Common myeloid progenitor, CD34-positive (primary cell): ENCODE results near the gene ZNF346.

Experiments
- CTCF ChIA-PET: fragments of 350-600 bp; sonication (Branson Sonifier 250); formaldehyde crosslinking; loops from one replicate; lab custom pipeline; 2021; ENCODE audit warnings: antibody characterized with exemption; lab: Charles Lee
- POLR2A ChIA-PET: fragments of 350-600 bp; sonication (Branson Sonifier 250); formaldehyde crosslinking; loops from one replicate; lab custom pipeline; 2021; ENCODE audit warnings: antibody characterized with exemption; lab: Charles Lee
- DNase-seq, 3 donors: peaks; one replicate each; pipeline versions ENCODE4 v3.0.0 to v3.0.0-alpha.2; 2013
- H3K27ac ChIP-seq, 2 experiments: 1 replicate in 1 of 2; 2 replicates in 1 of 2; pipeline ENCODE4 v1.7.0; 2013; ENCODE audit warnings: inconsistent platforms in 2 of 2, low read length in 2 of 2, mild to moderate bottlenecking in 2 of 2, low read depth in 1 of 2, moderate library complexity in 1 of 2; ENCODE audit not compliant: severe bottlenecking in 2 of 2, insufficient read depth in 1 of 2, poor library complexity in 1 of 2
- H3K27me3 ChIP-seq, 5 experiments: replicated peaks in 2 of 5; 1 replicate in 3 of 5; 2 replicates in 2 of 5; pipeline versions ENCODE4 v1.6.1 to v1.7.0; 2013; ENCODE audit warnings: low read length in 4 of 5, mild to moderate bottlenecking in 2 of 5, moderate library complexity in 2 of 5, inconsistent platforms in 1 of 5; ENCODE audit not compliant: insufficient read depth in 5 of 5, control insufficient read depth in 4 of 5
- H3K36me3 ChIP-seq, 4 experiments: 1 replicate in 2 of 4; 2 replicates in 2 of 4; pipeline versions ENCODE4 v1.6.1 to v1.7.0; 2013; ENCODE audit warnings: low read length in 3 of 4, control low read depth in 1 of 4, mild to moderate bottlenecking in 1 of 4; ENCODE audit not compliant: control insufficient read depth in 4 of 4, insufficient read depth in 4 of 4
- H3K4me1 ChIP-seq, 4 experiments: 1 replicate in 3 of 4; 2 replicates in 1 of 4; pipeline versions ENCODE4 v1.6.1 to v1.7.1; 2013; ENCODE audit warnings: low read length in 3 of 4, mild to moderate bottlenecking in 3 of 4, control low read depth in 1 of 4, inconsistent platforms in 1 of 4, moderate library complexity in 1 of 4; ENCODE audit not compliant: control insufficient read depth in 4 of 4, insufficient read depth in 4 of 4; ENCODE audit errors: control extremely low read depth in 1 of 4
- H3K4me3 ChIP-seq, 7 experiments: 1 replicate in 4 of 7; 2 replicates in 3 of 7; pipeline versions ENCODE4 v1.5.1 to v1.7.0; 2013; ENCODE audit warnings: mild to moderate bottlenecking in 7 of 7, low read length in 6 of 7, moderate library complexity in 6 of 7, inconsistent platforms in 2 of 7, low read depth in 2 of 7, control low read depth in 1 of 7; ENCODE audit not compliant: insufficient read depth in 4 of 7, control insufficient read depth in 1 of 7; ENCODE audit errors: extremely low read depth in 1 of 7
- H3K9me3 ChIP-seq, 5 experiments: 1 replicate in 4 of 5; 2 replicates in 1 of 5; pipeline versions ENCODE4 v1.6.1 to v1.7.1; 2013; ENCODE audit warnings: low read length in 4 of 5, mild to moderate bottlenecking in 2 of 5, inconsistent platforms in 1 of 5, low read depth in 1 of 5, moderate library complexity in 1 of 5; ENCODE audit not compliant: control insufficient read depth in 4 of 5, insufficient read depth in 2 of 5; ENCODE audit errors: control extremely low read depth in 1 of 5
- WGBS: methylation state at CpG from one replicate; pipeline ENCODE4 v1.1.5; 2013; ENCODE audit not compliant: insufficient coverage; 5-methylcytosine and 5-hydroxymethylcytosine counted together

The ZNF346 gene

GRCh38 chr5:177020033-177020432, 2.5 kb upstream of the ZNF346 start:
- Histone ChIP-seq H3K27ac (no peak overlapping the region), H3K27me3 (no peaks in the 10 kb centered on the region), H3K4me1 (peaks cover 0 to 24% (median 17%) of the 10 kb centered on the region in 4 experiments), H3K36me3 (peaks cover 0 to 7% (median 0%) of the 10 kb centered on the region in 4 experiments), H3K9me3 (no peaks in the 10 kb centered on the region), H3K4me3 (no peak overlapping the region)
- DNase-seq: no peak
- POLR2A ChIA-PET: interaction anchor here (0.6 to 1.3 kb wide), 3 partner anchors 13 to 54 kb away, joined by 3 to 8 read pairs (median 3); partner anchors contain the start of gene UIMC1
- CTCF ChIA-PET: interaction anchor here (1.2 to 3.3 kb wide), 5 partner anchors 10 to 91 kb away, joined by 3 to 13 read pairs (median 9); no protein-coding TSS in a partner anchor
- 97% methylated on average over 2 of the region's 2 CpGs for WGBS

DNA sequence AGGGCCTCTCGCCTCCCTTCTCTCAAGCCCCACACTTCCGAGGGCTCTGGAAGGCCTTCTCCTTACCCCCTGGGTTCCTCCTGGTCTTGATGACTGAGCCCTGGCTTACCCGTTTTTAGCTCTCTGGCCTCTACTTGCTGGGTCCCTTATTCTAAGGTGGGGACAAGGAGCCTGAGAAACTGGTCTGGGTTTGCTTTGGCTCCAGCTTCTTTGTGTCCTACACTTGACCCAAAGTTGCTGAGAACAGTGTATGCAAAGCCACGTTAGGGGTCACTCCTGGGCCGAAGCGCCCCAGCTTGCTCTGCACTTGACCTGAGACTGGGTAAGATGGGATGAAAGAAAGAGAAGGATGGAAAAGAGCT, 788 bp downstream of the ZNF346 start:
- CTCF ChIA-PET: interaction anchor here (0.8 to 1.4 kb wide), 4 partner anchors 10 to 363 kb away, joined by 3 to 5 read pairs (median 4); no protein-coding TSS in a partner anchor
- H3K4me1 ChIP-seq: peaks cover 0 to 24% (median 17%) of the 10 kb centered on the region in 4 experiments
- 6% methylated on average over 2 of the region's 6 CpGs for WGBS

GRCh38 chr5:177024559-177024958, 2.1 kb downstream of the ZNF346 start:
- no CpG with 5 or more reads among the region's 1 CpG for WGBS

More for the DNA sequence above, 788 bp downstream of the ZNF346 start:
- peak in 1 of 3 donors; percentile 46 for DNase-seq
- no peaks in the 10 kb centered on the region for H3K27me3 ChIP-seq
- H3K27ac ChIP-seq: peak overlapping the region; percentile 77 to 89
- POLR2A ChIA-PET: interaction anchor here (0.6 to 1.8 kb wide), 2 partner anchors 16 to 18 kb away, joined by 3 to 6 read pairs; partner anchors contain the start of gene UIMC1
- H3K4me3 ChIP-seq: peak overlapping the region; percentile 81 to 98 (median 93)
- no peaks in the 10 kb centered on the region for H3K9me3 ChIP-seq
- peaks cover 0 to 7% (median 0%) of the 10 kb centered on the region in 4 experiments for H3K36me3 ChIP-seq

DNA sequence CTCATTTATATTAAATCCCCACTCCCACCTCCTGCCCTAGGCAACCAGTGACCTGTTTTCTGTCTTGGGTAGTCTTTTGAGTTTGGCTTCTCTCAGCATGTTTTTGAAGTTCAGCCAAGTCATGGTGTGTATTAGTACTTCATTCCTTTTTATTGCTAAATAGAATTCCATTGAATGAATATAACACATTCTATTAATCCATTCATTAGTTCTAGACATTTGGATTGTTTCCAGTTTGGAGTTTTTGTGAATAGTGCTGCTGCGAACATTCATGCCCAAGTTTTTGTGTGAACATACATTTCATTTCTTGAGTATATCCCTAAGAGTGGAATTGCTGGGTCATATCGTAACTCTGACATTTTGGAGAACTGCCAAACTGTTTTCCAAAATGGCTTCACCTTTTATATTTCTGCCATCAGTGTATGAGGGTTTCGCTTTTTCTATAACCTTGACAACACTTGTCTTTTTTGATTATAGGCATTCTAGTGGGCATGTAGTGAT, 2.7 kb downstream of the ZNF346 start:
- CTCF ChIA-PET: no interaction called here
- no peaks in the 10 kb centered on the region for H3K27me3 ChIP-seq
- POLR2A ChIA-PET: no interaction called here
- peaks cover 3 to 21% (median 11%) of the 10 kb centered on the region in 4 experiments for H3K36me3 ChIP-seq
- 92% methylated on average over 2 of the region's 3 CpGs for WGBS
- no peak overlapping the region for H3K27ac ChIP-seq
- DNase-seq: peak in 2 of 3 donors; percentile 26 to 27
- no peak overlapping the region for H3K4me3 ChIP-seq
- peaks cover 0 to 24% (median 17%) of the 10 kb centered on the region in 4 experiments for H3K4me1 ChIP-seq
- H3K9me3 ChIP-seq: peaks cover 0 to 2% (median 0%) of the 10 kb centered on the region in 5 experiments

More at GRCh38 chr5:177024559-177024958, 2.1 kb downstream of the ZNF346 start:
- ChIA-PET POLR2A (no interaction called here), CTCF (interaction anchor here (1.1 kb wide), 1 partner anchor 364 kb away, joined by 3 read pairs; no protein-coding TSS in a partner anchor)
- Histone ChIP-seq H3K4me3 (no peak overlapping the region), H3K4me1 (peaks cover 0 to 24% (median 17%) of the 10 kb centered on the region in 4 experiments), H3K36me3 (peaks cover under 1 to 15% (median 8%) of the 10 kb centered on the region in 4 experiments), H3K27ac (no peak overlapping the region), H3K27me3 (no peaks in the 10 kb centered on the region), H3K9me3 (no peaks in the 10 kb centered on the region)
- no peak for DNase-seq

DNA sequence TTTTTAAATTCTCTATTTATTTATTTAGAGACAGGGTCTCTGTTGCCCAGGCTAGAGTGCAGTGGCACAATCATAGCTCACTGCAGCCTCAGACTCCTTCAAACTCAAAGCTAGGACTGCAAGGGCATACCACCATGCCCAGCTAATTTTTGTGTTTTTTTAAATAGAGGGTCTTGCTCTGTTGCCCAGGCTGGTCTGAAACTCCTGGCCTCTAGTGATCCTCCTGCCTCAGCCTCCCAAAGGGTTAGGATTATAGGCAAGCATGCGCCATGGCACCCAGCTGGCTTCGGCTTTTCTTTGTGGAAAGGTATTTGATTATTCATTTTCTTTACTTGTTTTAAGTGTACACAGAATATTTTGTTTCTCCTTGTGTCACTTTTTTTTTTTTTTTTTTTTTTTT, 5.2 kb downstream of the ZNF346 start:
- Histone ChIP-seq H3K4me1 (peaks cover 0 to 13% (median 7%) of the 10 kb centered on the region in 4 experiments), H3K9me3 (peaks cover 0 to 8% (median 5%) of the 10 kb centered on the region in 5 experiments), H3K4me3 (no peak overlapping the region), H3K27me3 (no peaks in the 10 kb centered on the region), H3K27ac (no peak overlapping the region), H3K36me3 (peaks cover 3 to 24% (median 16%) of the 10 kb centered on the region in 4 experiments)
- WGBS: no CpG with 5 or more reads among the region's 2 CpGs
- no peak for DNase-seq
- ChIA-PET CTCF (interaction anchor here (0.9 to 1.4 kb wide), 3 partner anchors 12 to 27 kb away, joined by 3 to 7 read pairs (median 3); no protein-coding TSS in a partner anchor), POLR2A (interaction anchor here (0.6 to 0.9 kb wide), 2 partner anchors 22 to 53 kb away, joined by 4 read pairs; no protein-coding TSS in a partner anchor)

DNA sequence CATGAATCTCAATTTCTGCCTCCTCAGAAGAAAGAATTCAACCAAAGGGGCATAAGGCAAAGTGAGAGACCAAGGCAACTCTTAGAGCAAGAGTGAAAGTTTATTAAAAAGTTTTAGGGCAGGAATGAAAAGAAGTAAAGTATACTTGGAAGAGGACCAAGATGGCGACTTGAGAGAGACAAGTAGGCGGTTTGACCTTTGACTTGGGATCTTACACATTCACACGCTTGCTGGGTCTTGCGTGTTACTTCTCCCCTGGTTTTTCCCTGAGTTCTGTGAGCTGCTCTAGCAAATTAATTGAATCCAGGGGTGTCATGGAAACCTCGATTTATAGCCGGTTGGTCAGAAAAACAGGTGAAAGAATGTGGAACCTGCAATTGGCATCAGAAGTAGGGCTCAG, 7.0 kb downstream of the ZNF346 start:
- H3K4me3 ChIP-seq: no peak overlapping the region
- peaks cover 3 to 28% (median 17%) of the 10 kb centered on the region in 4 experiments for H3K36me3 ChIP-seq
- H3K4me1 ChIP-seq: peaks cover 0 to under 1% (median 0%) of the 10 kb centered on the region in 4 experiments
- ChIA-PET CTCF (no interaction called here), POLR2A (no interaction called here)
- peaks cover 0 to 8% (median 5%) of the 10 kb centered on the region in 5 experiments for H3K9me3 ChIP-seq
- WGBS: 98% methylated on average over 6 of the region's 6 CpGs
- no peak overlapping the region for H3K27ac ChIP-seq
- no peaks in the 10 kb centered on the region for H3K27me3 ChIP-seq
- DNase-seq: no peak

DNA sequence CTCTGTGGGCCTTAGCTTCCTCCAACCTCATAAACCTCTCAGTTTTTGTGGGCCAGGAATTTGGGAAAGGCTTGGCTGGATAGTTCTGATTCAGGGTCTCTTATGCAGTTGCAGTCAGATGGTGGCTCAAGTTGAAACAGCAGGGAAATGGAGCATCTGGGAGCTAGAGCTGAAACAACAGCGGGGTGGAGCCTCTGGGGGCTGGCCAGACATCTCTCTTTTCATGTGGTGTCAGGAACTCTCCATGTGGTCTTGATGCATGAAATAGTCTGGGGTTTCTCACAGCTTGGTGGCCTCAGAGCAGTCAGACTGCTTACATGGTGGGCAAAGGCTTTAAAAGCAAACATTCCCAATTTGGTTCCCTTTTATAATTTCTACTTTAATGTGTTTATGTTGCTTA, 13.5 kb downstream of the ZNF346 start:
- peaks cover 0 to 6% (median 4%) of the 10 kb centered on the region in 5 experiments for H3K9me3 ChIP-seq
- 100% methylated on average over 1 of the region's 1 CpG for WGBS
- no peak overlapping the region for H3K4me3 ChIP-seq
- peaks cover 3 to 35% (median 15%) of the 10 kb centered on the region in 4 experiments for H3K36me3 ChIP-seq
- no peaks in the 10 kb centered on the region for H3K27me3 ChIP-seq
- H3K27ac ChIP-seq: no peak overlapping the region
- no peak for DNase-seq
- H3K4me1 ChIP-seq: no peaks in the 10 kb centered on the region
- ChIA-PET POLR2A (no interaction called here), CTCF (interaction anchor here (0.7 to 1.3 kb wide), 2 partner anchors 22 to 36 kb away, joined by 3 read pairs; no protein-coding TSS in a partner anchor)
